HAP-1 (cell line): ENCODE data around the gene DOK5.

Experiments
- DNase-seq, 2 experiments: peaks; one replicate each; pipeline ENCODE4 v3.0.0-alpha.2; 2016 to 2020; ENCODE audit warnings: low spot score in 2 of 2
- H3K27me3 ChIP-seq: fragments of 250-450 bp; sonication (Bioruptor Pico); 2 replicates; pipeline ENCODE4 v1.5.1; 2020; ENCODE audit warnings: low read depth, mild to moderate bottlenecking, moderate library complexity
- H3K36me3 ChIP-seq: fragments of 250-450 bp; sonication (Bioruptor Pico); replicated peaks from 2 replicates; pipeline ENCODE4 v1.5.1; 2020; ENCODE audit warnings: mild to moderate bottlenecking
- H3K4me1 ChIP-seq: fragments of 250-450 bp; sonication (Bioruptor Pico); 2 replicates; pipeline ENCODE4 v1.5.1; 2020; ENCODE audit warnings: mild to moderate bottlenecking
- H3K4me3 ChIP-seq: fragments of 250-450 bp; sonication (Bioruptor Pico); 2 replicates; pipeline ENCODE4 v1.5.1; 2020; ENCODE audit warnings: mild to moderate bottlenecking, moderate library complexity
- H3K9me3 ChIP-seq: fragments of 250-450 bp; sonication (Bioruptor Pico); 2 replicates; pipeline ENCODE4 v1.5.1; 2020; ENCODE audit warnings: mild to moderate bottlenecking, moderate library complexity
- in situ Hi-C: fragments of 300-500 bp; cut with MboI; formaldehyde crosslinking; loops from 3 replicates; pipeline ENCODE4 v1.14.3; 2020; ENCODE audit warnings: low sequenced_read_pairs, inconsistent platforms, mixed read lengths

DOK5 gene

GRCh38 chr20:54680872-54681619 lies 205.7 kb downstream of the DOK5 start:
- Histone ChIP-seq H3K36me3 (no peaks in the 10 kb centered on the region), H3K4me3 (no peak overlapping the region), H3K4me1 (no peaks in the 10 kb centered on the region), H3K9me3 (no peaks in the 10 kb centered on the region), H3K27me3 (no peaks in the 10 kb centered on the region)
- peak; percentile 23 to 52 for DNase-seq
- in situ Hi-C loops = no loop called here

DNA sequence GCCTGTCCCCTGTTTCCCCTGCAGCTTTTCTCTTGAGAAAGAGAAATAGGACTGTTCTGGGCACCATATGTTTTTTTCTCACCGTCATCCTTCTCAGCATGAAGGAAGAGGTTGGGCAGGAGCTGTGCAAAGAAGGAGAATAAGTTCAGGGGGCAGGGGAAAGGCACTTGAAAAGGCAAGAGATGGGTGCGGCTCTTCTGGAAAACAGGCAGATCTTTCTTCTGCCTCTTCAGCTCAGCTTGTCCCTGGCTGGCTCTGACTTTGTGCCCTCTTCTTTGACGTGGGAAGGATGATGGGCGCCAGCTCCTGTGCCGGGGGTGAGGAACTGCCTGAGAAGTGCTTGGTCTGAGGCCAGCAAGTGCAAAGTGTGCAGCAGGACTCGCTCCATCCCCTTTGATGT lies 206.5 kb downstream of the DOK5 start:
- no peaks in the 10 kb centered on the region for H3K27me3 ChIP-seq
- no peaks in the 10 kb centered on the region for H3K36me3 ChIP-seq
- no peaks in the 10 kb centered on the region for H3K9me3 ChIP-seq
- no peaks in the 10 kb centered on the region for H3K4me1 ChIP-seq
- no peak overlapping the region for H3K4me3 ChIP-seq
- DNase-seq = no peak
- in situ Hi-C loops = no loop called here

GRCh38 chr20:54688476-54688875 lies 213.1 kb downstream of the DOK5 start:
- H3K4me1 ChIP-seq = no peaks in the 10 kb centered on the region
- no peaks in the 10 kb centered on the region for H3K9me3 ChIP-seq
- H3K36me3 ChIP-seq = no peaks in the 10 kb centered on the region
- DNase-seq = no peak
- H3K27me3 ChIP-seq = 0 out of 2 replicates have a peak, but pooled peaks cover 3% of the 10 kb centered on the region
- no peak overlapping the region for H3K4me3 ChIP-seq
- in situ Hi-C loops = no loop called here

- Histone ChIP-seq H3K4me1 (no peaks in the 10 kb centered on the region), H3K27me3 (0 out of 2 replicates have a peak, but pooled peaks cover 3% of the 10 kb centered on the region), H3K4me3 (no peak overlapping the region), H3K36me3 (no peaks in the 10 kb centered on the region), H3K9me3 (no peaks in the 10 kb centered on the region)
- in situ Hi-C loops = no loop called here
- DNase-seq = no peak
Observed at GRCh38 chr20:54690323-54690722, 214.9 kb downstream of the DOK5 start.

DNA sequence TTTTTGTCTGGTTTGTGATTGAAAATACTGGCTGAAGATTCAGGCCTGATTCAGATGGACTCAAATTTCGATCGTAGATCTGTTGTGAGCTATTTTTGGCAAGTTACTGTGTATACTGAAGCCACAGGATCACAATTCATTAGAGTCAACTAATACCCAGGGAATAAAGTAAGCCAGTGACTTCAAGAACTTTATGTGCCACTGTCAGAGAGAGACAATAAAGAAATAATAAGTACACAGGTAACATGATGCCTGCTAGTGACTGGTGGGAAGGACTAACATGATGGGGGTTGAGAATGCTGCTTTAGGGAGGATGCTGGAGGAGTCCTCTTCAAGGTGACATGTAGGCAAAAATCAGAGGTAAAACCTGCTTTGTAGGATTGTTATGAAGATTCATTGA lies 215.9 kb downstream of the DOK5 start:
- H3K4me1 ChIP-seq = no peaks in the 10 kb centered on the region
- 0 out of 2 replicates have a peak, but pooled peaks cover 3% of the 10 kb centered on the region for H3K27me3 ChIP-seq
- H3K4me3 ChIP-seq = no peak overlapping the region
- no peaks in the 10 kb centered on the region; the same call in 1 of the 2 replicates for H3K9me3 ChIP-seq
- no peaks in the 10 kb centered on the region for H3K36me3 ChIP-seq
- in situ Hi-C loops = no loop called here
- DNase-seq = no peak

DNA sequence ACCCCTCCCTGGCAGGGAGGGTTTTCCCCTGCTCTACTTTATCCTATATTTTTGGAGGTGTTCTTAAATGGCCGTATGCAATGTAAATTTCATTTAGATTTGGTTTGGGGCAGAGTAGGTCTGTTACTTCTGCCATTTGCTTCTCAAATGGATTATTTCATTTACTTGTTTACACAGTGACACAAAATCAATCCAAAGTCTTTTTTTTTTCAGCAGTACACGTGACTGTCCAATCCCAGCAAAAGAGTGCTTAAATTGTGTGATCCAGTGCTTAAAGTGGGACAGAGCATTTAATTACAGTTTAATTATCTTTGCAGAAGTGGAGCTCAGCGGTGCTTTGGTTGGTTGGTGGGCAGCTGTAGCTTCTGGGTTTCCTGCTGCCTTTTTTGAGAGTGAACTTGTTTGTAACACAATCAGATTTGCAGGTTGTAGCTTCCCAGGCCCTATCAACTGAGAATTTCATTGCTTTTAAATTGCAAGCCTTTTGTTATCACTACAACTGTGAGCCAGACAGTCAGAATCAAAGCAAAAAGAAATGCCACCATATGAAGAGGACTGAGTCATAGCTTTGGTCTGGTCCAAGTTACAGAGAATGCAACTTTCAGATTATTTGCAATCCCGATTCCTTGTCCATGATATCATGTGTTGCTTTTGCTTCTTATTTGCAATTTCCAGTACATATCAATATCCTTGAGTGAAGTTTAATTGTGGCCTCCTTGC lies 216.9 kb downstream of the DOK5 start:
- no peak overlapping the region for H3K4me3 ChIP-seq
- in situ Hi-C loops = no loop called here
- no peaks in the 10 kb centered on the region for H3K4me1 ChIP-seq
- 0 out of 2 replicates have a peak, but pooled peaks cover 3% of the 10 kb centered on the region for H3K27me3 ChIP-seq
- no peak for DNase-seq
- H3K9me3 ChIP-seq = no peaks in the 10 kb centered on the region; the same call in 1 of the 2 replicates
- no peaks in the 10 kb centered on the region for H3K36me3 ChIP-seq

GRCh38 chr20:54694516-54694915 lies 219.1 kb downstream of the DOK5 start:
- no peak overlapping the region for H3K4me3 ChIP-seq
- H3K27me3 ChIP-seq = 0 out of 2 replicates have a peak, but pooled peaks cover 3% of the 10 kb centered on the region
- H3K36me3 ChIP-seq = no peaks in the 10 kb centered on the region
- in situ Hi-C loops = no loop called here
- DNase-seq = no peak
- no peaks in the 10 kb centered on the region for H3K4me1 ChIP-seq
- no peaks in the 10 kb centered on the region; the same call in 1 of the 2 replicates for H3K9me3 ChIP-seq

DNA sequence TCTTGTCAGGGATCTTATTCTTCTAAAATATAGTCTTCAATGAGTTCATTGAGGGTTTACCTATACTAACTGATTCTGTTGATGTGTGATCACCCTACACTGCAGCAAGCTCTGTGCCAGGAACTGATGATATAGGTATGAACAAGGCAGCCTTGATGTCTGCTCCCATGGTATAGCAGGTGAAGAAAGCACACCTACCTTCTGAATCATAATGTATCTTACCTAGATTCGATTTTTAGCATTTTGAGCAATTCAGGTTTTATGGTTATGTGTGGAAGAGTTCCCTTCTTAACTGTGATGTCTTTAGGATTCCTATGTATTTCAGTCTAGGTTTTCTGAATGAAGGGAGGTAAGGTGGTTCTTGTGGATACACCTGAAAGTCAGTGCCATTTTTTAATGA lies 223.0 kb downstream of the DOK5 start:
- Histone ChIP-seq H3K4me1 (no peaks in the 10 kb centered on the region), H3K27me3 (no peaks in the 10 kb centered on the region), H3K4me3 (no peak overlapping the region), H3K36me3 (no peaks in the 10 kb centered on the region), H3K9me3 (no peaks in the 10 kb centered on the region; the same call in 1 of the 2 replicates)
- no peak for DNase-seq
- in situ Hi-C loops = no loop called here
